ENCODE measurements around the gene UBASH3B. TPM values are rescaled to one million over a fixed set of nuclear protein-coding genes. Genes with fewer than 3 reads are reported as not detected.
"Not testable (repeated sequence)": the region's sequence is repeated elsewhere in the genome, so short reads cannot be mapped to it uniquely, and the experiment has no call there.

The UBASH3B gene
- total RNA-seq, 1 donor: 23.2 TPM

GRCh38 chr11:122853971-122854446, 198.5 kb downstream of the UBASH3B start:
- H3K4me3 ChIP-seq (ENCODE audit: low read depth, low read length): no peak overlapping the region
- DNase-seq (ENCODE audit: low read depth): peak; percentile 91
- TF ChIP-seq, protein P1, sequence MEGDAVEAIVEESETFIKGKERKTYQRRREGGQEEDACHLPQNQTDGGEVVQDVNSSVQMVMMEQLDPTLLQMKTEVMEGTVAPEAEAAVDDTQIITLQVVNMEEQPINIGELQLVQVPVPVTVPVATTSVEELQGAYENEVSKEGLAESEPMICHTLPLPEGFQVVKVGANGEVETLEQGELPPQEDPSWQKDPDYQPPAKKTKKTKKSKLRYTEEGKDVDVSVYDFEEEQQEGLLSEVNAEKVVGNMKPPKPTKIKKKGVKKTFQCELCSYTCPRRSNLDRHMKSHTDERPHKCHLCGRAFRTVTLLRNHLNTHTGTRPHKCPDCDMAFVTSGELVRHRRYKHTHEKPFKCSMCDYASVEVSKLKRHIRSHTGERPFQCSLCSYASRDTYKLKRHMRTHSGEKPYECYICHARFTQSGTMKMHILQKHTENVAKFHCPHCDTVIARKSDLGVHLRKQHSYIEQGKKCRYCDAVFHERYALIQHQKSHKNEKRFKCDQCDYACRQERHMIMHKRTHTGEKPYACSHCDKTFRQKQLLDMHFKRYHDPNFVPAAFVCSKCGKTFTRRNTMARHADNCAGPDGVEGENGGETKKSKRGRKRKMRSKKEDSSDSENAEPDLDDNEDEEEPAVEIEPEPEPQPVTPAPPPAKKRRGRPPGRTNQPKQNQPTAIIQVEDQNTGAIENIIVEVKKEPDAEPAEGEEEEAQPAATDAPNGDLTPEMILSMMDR (IDR thresholded peaks at IDR 0.05; ENCODE audit: insufficient read depth, low read length): peak; percentile 58

DNA sequence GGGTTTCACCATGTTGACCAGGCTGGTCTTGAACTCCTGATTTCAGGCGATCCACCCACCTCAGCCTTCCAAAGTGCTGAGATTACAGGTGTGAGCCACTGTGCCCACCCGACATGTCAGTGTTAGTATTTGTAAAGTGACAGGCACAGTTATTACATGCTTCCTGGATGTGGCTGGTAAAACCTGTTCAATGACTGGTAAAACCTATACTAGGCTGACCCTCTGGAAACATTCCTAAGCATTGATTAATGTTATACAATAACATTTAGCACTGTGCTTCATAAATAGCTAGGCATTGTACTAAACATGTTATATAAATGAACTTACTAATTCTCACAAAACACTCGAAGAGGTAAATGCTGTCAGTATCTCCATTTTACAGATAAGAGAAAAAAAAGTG, 206.1 kb downstream of the UBASH3B start:
- TF ChIP-seq, protein P1 (IDR thresholded peaks at IDR 0.05; ENCODE audit: insufficient read depth, low read length): no peak
- no peak for DNase-seq (ENCODE audit: low read depth)
- no peak overlapping the region for H3K4me3 ChIP-seq (ENCODE audit: low read depth, low read length)

- DNase-seq (ENCODE audit: low read depth): no peak
- no peak overlapping the region for H3K4me3 ChIP-seq (ENCODE audit: low read depth, low read length)
- TF ChIP-seq, protein P1 (IDR thresholded peaks at IDR 0.05; ENCODE audit: insufficient read depth, low read length): no peak
These were observed 206.6 kb downstream of the UBASH3B start for GRCh38 chr11:122862091-122862490.

DNA sequence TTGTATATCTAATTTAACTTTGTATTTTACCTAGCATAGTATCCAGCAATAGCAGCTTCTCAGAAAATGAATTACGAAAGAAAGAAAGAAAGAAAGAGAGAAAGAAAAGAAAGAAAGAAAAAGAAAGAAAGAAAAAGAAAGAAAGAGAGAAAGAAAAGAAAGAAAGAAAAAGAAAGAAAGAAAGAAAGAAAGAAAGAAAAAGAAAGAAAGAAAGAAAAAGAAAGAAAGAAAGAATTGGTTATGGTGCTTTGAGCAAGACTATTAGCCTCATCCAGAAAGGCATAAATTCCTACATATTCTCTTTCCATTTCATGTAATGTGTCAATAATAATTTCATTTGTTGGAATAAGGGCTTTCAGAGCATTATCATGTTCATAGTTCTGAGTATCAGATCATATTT, 207.6 kb downstream of the UBASH3B start:
- not testable (repeated sequence) for H3K4me3 ChIP-seq (ENCODE audit: low read depth, low read length); DNase-seq (ENCODE audit: low read depth)

GRCh38 chr11:122863704-122864326, 208.3 kb downstream of the UBASH3B start:
- TF ChIP-seq, protein P1 (IDR thresholded peaks at IDR 0.05; ENCODE audit: insufficient read depth, low read length): peak; percentile 93
- no peak overlapping the region for H3K4me3 ChIP-seq (ENCODE audit: low read depth, low read length)
- DNase-seq (ENCODE audit: low read depth): peak; percentile 68

Small RNA genes lying within 50 kb of the gene (small RNA-seq; reads per million reads assigned to genes)
- gene RF01210: not detected

Other genes starting within 250 kb of the UBASH3B start
- gene CRTAM, start 182.8 kb downstream of the UBASH3B start, total RNA-seq (ENCODE audit: low replicate concordance): not detected in 2 replicates
- gene JHY, start 227.0 kb downstream of the UBASH3B start, total RNA-seq (ENCODE audit: low replicate concordance): 5.2 and 9.3 TPM in 2 replicates